COLO829 (cell line): ENCODE results near the gene CDCP1.

Source experiments
- DNase-seq: peaks from one replicate; pipeline ENCODE4 v3.0.0; 2012; ENCODE audit warnings: low spot score

The CDCP1 gene, protein sequence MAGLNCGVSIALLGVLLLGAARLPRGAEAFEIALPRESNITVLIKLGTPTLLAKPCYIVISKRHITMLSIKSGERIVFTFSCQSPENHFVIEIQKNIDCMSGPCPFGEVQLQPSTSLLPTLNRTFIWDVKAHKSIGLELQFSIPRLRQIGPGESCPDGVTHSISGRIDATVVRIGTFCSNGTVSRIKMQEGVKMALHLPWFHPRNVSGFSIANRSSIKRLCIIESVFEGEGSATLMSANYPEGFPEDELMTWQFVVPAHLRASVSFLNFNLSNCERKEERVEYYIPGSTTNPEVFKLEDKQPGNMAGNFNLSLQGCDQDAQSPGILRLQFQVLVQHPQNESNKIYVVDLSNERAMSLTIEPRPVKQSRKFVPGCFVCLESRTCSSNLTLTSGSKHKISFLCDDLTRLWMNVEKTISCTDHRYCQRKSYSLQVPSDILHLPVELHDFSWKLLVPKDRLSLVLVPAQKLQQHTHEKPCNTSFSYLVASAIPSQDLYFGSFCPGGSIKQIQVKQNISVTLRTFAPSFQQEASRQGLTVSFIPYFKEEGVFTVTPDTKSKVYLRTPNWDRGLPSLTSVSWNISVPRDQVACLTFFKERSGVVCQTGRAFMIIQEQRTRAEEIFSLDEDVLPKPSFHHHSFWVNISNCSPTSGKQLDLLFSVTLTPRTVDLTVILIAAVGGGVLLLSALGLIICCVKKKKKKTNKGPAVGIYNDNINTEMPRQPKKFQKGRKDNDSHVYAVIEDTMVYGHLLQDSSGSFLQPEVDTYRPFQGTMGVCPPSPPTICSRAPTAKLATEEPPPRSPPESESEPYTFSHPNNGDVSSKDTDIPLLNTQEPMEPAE

DNA sequence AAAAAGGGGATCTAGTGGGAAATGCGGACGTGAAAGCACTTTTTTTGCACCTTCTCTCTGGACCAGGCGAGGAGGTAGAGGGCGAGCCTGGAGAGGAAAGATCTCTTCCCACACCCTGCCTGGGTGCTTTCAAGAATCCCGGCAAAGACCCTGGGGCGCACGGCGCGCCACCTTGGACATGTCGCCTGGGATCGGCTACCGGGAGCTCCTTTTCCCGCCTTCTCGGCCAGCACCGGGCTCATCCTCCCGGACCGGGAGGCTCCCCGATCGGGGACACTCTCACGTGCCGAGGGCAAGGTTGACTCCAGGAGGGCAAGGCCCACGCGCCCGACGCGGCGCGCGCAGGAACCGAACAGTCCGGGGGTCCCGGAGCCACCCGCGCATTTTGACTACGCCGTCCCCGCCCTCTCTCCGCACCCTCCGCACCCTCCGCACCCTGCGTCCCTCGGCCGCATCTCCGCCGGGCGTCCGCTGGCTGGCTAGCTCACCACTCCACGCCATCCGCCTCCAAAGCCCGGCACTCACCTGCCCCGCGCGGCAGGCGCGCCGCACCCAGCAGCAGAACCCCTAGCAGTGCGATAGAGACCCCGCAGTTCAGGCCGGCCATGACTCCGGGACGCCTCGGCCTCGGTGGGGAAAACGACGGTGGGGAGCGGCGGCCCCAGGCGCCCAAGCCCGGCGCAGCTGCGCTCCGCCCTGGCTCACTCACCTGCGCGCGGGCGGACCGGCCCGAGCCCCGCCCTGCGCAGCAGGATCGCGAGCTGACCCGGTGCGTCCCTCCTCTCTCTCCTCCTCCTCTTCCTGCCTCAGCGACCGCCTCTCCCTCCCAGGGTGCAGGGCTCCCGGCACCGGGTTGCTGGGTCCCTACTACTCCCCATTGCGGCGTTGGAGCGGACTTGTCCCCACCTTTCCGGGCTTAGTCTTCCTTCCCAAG, at the start of gene CDCP1:
TSS of gene CDCP1 (minus strand) at position 698 of the 934 bp plus-strand sequence. CDS start at position 607, 91 bp downstream.
- DNase-seq, result no peak

DNA sequence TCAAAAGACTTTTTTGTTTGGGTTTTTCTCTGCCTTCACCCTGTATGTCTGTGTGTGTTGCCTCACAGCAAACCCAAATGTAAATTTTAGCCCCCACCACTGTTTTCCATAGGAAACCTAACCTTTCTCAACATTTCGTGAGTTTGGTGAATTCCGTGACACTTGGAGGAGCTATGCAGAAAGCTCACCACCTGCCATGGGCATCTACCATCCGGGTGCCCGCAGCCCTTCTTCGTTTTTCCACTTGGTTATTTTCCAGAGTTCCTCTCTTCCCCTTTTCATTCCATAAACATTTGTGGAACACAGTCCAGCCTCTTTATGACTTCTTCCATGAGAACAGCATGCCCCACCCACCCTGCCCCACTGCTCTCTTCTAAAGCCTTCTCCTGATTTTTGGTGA, 48.6 kb upstream of the CDCP1 start:
- DNase-seq, result no peak

DNA sequence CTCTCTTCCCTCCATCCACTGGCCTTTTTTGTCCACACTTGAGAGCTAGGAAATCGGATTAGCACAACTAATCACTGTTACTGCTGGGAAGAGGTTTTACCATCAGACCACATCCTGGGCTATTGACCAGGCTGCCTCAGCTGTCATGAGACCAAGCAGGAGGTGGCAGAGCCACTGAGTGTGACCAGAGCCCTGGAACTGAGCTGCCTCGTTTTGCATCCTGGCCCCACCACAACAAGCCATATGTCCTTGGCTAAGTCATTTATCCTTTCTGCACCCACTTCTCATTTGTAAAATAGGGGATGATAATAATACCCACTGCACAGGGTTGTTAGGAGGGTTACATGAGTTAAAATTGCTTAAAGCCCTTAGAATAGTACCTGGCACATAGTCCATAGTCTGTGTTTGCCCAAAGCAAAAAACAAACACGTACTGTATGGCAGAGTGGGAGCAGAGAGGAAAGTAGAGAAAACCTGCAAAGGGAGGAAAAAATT, 45.8 kb upstream of the CDCP1 start:
- no peak for DNase-seq

DNA sequence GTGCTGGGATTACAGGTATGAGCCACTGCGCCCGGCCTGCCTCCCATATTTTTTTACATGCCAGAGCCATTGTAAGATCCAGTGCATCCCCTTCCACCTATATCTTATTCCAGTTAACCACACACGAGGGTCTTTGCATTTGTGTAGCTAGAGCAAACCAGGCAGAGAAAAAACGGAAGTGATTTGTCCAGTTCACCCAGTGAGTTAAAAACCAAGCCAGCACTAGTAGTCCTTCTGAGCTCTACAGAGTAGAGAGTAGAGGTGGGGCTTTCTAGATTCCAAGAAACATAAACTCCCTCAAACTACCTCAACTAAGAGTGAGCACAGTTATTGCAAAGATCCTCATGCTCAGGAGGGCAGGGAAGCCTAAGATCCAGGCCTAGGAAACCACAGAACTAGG, 45.2 kb upstream of the CDCP1 start:
- no peak for DNase-seq

DNA sequence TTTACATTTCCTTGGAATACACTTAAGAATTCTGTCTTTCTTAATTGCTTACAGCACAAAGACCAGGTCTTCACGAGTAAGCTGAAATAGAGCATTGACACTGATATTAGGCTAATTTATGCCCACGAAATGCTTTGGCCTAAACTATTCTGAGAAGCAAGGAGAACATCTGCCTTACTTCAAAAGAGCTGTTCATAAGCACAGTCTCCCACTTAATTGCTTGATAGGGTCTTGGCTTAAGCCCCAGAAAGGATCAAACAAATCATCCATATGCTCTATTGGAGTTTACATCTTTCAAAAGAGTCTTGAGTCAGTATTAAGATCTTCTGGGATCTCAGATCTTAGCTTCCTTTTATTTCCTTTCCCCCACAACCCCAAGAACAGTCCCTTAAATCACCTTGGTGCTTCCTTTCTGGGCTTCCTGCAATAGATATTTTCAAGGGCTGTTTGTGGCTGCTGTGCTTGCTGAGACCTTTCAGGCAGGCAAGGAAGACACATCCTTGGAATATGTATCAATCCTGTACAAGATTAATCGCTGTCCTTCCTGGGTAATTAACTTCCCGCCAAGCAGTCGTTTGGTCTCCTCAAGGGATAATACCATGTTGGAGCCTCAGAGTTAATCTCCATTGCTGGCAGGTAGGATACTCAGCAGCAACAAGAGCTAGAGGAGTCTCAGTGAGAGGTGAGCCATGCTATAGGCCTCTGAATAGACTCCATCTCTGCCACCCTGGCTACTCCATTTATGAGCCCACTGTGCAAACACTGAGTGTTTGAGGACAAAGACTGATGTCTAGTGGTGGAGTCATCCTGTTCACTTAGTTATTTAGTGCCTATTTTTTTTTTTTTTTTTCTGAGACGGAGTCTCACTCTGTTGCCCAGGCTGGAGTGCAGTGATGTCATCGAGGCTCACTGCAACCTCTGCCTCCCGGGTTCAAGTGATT, 42.8 kb upstream of the CDCP1 start:
- DNase-seq, result no peak

DNA sequence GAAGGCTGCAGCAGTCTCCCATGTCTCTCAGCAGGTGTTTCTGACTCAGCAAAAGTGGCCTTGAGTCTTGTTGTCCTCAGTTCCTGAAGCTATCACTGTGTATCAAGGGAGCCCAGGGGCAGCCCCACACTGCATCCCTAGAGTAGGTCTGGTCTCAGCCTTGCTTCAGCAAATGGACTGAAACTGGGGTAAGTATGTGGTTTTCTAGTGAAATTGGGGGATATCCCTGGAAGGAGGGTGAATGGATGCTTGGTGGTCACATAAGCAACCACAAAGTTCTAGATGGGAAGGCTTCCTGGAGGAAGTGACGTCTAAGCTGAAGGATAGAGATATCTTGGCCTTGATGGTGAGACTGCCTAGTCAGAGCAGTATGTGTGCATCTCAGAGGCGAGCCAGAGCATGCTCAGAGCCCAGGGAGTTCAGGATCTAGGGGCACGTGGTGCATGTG, 41.5 kb upstream of the CDCP1 start:
- DNase-seq, result no peak

DNA sequence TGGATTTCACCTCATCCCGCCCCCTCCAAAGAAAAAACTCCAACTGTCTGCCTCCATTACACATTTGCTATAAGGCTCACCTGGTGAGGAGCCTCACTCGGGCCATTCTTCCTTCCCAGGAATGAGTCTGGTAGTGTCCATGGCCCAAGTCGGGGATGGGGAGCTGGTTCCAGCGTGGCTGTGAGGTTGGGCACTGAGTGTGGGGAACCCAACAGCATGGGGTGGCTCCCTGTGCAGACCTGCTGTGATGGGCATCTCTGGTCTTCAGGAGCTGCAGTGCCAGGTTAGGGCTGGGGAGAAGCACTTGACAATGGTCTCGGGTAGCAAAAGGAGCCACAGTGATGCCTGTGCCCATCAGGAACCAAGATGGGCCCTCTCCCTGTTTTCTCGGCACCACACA, 40.7 kb upstream of the CDCP1 start:
- DNase-seq, result no peak

DNA sequence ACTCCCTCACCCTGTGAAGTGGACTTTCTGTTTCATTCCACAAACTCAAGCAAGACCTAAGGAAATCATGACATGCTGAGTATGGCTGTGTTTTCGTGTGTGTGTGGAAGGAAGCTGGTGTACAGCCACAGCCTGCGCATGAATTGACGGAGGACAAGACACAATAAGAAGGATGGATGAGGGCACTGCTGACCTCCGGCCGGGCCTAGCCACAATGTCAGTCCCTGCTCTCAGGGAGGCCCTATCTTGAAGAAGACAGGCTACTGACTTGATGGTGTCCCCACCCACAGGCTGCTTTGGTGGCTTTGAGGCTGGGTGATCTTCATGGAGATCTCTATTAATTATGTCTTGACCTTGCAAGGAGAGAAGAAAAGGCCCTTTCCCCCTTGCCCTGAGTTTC, 39.3 kb upstream of the CDCP1 start:
- no peak for DNase-seq

DNA sequence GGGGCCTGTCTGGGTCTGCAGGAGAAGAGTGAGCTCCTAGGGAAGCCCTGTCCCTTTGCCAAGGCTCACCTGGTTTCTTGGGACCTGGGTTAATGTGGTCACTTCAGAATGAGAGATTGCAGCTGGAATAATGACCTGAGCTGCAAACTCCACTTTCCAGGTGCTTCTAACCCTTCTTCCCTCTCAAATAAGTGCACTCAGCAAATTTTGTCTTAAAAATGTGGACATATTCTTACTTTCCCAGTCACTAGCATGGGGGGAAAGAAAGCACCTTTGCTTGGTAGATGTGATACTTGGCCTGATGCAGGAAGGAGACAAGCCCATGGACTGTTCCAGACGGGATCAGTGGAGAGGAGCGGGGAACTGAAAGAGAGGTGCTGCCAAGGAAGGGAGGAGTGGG, 38.9 kb upstream of the CDCP1 start:
- no peak for DNase-seq

DNA sequence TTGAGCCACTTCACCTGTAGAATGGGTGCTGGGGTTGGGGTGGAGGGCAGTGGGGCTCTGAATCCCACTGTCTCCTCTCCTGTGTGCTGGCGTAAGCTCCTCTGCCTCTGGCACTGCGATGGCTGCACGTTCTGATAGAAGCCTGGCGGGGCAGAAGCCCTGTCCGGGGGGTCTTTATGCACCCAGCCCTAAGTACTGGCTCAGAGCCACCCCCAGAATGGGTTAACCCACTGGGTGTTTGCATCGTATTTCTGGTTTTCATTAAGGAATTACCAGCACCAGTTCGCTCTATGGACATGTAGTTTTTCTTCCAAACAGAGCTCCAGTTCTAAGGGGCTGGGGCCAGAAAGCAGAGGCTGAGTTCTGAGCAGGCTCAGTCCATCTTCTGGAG, 37.7 kb upstream of the CDCP1 start:
- no peak for DNase-seq

DNA sequence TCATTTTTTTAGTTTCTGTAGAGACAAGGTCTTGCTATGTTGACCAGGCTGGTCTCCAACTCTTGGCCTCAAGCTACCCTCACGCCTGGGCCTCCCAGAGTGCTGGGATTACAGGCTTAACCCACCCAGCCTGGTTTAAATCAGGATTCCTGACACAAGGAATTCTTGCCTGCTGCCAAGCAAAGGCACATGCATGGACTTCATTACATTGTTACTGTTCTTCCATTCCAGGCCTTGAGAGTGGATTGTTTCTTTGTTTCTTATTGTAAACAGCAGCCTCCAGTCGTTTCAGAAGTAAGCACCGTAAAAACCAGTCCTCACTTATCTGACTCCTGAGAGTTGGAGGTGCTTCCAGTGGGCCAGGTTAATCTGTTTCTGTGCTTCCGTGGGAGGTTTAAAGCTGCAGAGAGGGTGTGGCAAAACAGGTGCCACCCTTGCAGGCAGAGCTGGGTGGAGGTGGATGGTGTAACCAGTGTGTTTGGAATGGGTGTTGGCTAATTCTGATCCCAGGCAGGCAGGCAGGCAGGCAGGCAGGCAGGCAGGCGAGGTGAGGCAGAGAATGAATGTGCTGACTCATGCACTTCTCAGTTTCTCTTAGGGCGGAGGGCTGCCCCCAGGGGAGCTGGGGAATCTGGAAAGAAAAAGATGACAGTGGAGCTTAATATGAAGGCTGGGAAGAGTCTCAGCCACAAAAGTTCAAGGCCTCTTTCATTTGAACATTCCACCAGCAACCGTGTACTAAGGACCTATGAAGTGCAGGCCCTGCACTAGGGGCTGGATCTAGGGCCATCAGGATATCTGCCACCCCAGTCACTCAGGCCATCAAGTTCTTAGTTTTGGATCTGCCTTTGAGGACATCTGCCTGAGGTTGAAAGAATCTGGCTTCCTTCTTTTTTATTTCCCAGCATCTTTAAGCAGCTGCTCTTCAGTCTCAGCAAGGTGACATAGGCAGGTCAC, 37.0 kb upstream of the CDCP1 start:
- DNase-seq, result peak; percentile 57

DNA sequence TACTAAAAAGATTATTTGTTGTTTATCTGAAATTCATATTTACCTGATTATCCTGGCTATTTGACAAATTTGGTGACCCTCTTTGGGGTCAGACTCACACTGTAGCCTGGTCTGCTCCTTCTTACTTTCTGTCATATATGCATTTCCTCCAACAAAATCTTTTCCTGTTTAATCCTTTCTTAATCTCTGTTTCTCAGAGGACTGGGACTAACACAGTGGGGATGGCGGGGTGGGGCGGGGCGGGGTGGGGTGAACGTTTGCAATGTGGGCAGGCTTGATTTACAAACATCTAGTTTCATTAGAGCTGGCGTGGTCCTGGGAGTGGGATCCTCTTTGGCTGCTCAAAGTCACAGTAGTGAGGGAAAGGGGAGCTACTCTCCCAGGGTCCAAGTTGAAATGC, 35.3 kb upstream of the CDCP1 start:
- no peak for DNase-seq

DNA sequence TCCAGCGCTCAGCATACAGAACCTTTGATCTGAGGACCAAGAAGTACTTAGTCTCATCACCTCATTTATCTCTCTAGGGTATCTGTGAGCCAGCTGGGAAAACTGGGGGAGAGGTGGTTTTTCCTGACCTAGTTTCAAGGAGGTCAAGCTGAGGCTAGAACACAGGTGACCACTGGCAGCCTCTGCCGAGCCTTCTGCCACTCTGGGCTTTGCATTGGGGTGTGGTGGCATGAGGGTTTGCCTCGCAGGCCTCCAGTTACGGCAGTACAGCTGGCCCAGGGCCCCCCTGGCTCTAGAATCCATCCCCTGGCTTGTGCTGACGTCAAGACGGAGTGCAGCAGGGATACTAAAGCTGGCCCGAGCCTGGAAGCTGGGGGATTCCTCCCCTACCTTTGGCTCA, 34.7 kb upstream of the CDCP1 start:
- DNase-seq, result no peak

DNA sequence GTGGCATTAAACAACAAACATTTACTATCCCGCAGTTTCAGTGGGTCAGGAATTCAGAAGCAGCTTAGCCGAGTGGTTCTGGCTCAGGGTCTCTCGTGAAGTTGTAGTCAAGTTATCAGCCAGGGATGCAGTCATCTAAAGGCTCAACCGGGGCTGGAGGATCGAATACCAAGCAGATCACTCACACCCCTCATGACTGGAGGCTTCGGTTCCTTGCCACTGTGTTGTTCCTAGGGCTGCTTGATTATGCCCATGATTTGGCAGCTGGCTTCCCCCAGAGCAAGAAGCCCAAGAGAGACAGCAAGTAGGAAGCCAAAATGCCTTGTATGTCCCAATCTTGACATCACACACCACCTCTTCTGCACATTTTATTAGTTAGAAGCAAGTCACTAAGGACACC, 33.9 kb upstream of the CDCP1 start:
- DNase-seq, result no peak

DNA sequence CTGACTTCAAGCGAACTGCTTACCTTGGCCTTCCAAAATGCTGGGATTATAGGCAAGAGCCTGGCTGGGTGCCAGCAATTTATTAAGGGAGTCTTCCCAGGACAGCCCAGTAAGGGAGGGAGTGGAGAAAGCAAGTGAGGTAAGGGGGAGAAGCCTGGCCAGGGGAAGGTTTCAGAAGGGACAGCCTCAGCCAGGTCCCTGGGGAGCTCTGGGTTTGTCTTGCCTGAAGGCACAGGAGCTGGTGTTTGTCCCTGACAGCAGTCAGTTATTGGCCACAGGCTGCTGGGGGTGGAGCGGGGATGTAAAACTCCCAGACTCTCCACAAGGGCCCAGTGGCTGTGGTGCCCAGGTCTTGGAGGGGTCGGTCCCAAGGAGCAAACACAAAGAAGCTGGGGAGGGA, 33.0 kb upstream of the CDCP1 start:
- DNase-seq, result no peak

DNA sequence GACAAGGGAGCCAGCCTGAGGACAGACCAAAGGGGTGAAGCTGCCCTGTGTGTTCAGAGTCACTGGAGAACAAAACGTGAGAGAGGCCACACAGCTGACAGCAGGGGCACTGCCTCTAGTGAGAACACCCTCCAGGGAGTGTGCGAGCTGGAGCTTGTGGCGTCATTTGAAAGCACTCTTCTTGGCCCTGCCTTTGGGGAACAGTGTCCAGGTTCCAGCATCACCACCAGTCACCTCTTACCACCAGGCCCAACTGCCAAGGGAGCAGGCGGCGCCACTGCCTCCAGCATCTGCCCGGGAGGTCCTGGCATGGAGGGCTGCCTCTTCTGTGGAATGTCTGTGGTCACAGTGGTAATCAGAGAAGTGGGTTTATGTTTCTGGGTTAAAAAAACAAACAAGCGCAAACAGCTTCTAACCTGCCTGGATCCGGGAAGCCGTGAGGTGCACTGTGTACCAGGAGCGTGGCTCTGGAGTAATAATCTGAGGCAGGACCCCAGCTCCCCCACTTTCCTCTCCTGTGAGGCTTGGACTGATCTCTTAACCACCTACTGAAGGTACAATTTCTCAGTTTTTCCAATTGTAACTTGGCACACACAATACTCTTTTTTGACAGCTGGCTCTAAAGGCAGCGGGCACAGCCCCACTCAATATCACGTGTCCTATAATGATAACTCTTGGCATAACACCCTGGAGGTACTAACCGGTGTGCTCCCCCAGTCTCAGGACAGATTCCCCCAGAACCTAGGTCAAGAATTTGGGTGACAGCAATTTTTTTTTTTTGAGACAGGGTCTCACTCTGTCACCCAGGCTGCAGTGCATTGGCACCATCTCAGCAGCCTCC, 32.2 kb upstream of the CDCP1 start:
- DNase-seq, result no peak

DNA sequence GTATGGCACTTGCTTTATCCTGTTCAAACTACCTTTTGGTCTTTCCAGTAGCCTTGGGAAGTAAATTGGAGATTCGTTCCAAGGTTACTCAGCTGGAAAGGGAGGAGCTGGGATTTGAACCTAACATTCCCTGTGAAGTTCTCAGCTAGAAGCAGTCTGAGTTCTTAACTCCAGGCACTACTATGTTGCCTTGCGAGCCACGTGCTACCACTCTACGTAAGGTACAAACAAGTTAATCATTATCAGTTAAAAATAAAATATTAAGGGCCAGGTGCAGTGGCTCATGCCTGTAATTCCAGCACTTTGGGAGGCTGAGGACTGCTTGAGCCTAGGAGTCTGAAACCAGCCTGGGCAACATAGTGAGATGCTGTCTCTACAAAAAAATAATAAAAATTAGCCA, 30.7 kb upstream of the CDCP1 start:
- no peak for DNase-seq

DNA sequence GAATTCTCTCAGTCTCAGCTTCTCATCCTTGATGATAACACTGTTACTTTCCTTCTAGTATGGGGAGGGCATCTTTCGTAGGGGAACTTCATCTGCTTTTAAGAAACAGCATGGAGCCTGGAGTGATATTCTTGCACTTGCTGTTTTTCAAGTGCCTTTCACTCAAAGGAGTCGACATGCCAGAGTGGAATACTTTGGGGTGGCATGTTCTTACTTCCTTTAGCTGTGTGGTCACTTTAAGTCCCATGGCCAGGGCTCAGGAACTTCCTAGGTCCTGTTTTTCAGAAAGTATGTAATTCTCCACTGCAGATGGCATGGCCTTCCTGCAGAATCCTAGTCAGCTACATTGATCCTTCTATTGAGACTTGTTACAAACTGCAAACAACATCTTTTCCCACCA, 28.1 kb upstream of the CDCP1 start:
- no peak for DNase-seq

DNA sequence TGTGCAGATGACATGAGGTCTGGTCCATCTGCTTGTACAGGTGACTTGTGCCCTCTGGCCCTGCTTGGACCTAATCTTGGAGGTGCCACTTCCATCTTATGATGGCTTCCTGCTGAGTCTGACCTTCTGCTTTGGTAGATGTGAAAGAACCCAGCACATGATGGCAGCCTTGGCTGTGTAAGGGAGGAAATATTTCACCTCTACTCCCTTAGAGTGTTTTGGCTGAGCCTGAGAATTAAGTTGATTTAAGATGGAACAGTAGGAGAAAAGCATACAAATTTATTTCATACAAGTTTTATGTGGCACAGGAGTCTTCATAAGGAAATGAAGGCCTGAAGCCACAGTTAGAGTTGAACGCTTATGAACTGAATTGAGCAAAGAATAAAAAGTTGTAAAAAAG, 27.6 kb upstream of the CDCP1 start:
- no peak for DNase-seq
